GM12878 (cell line): Measurements from ENCODE around the gene DENND4C.

Experiments
- CTCF ChIP-seq, 3 experiments: IDR thresholded peaks in 2 of 3; conservative IDR thresholded peaks in 1 of 3; 2 replicates each; pipeline ENCODE4 v1.5.1; 2011; ENCODE audit warnings: low read depth in 3 of 3, low read length in 3 of 3, mild to moderate bottlenecking in 3 of 3, control low read depth in 2 of 3, moderate library complexity in 2 of 3, inconsistent platforms in 1 of 3, mixed read lengths in 1 of 3; ENCODE audit not compliant: control insufficient read depth in 2 of 3, insufficient read depth in 1 of 3; ENCODE audit errors: extremely low read depth in 1 of 3
- E2F4 ChIP-seq: IDR thresholded peaks from 2 replicates; pipeline ENCODE4 v1.6.1; 2012; ENCODE audit warnings: low read depth, low read length, improper control_type of control experiment
- ETV6 ChIP-seq, 2 experiments: fragments of 450-650 bp in 1 of 2; IDR thresholded peaks in 1 of 2; conservative IDR thresholded peaks in 1 of 2; 2 replicates each; pipeline ENCODE4 v1.6.1; 2014; ENCODE audit warnings: antibody characterized with exemption in 1 of 2, borderline replicate concordance in 1 of 2, low read depth in 1 of 2, mild to moderate bottlenecking in 1 of 2, moderate library complexity in 1 of 2
- NRF1 ChIP-seq: conservative IDR thresholded peaks from 2 replicates; pipeline ENCODE4 v1.6.1; 2011; ENCODE audit warnings: mild to moderate bottlenecking, low read depth, low read length, improper control_type of control experiment
- TF ChIP-seq, protein P1 (sequence below): fragments of 450-650 bp; conservative IDR thresholded peaks from 2 replicates; pipeline ENCODE4 v1.6.1; 2017; ENCODE audit warnings: mild to moderate bottlenecking, moderate library complexity

DNA sequence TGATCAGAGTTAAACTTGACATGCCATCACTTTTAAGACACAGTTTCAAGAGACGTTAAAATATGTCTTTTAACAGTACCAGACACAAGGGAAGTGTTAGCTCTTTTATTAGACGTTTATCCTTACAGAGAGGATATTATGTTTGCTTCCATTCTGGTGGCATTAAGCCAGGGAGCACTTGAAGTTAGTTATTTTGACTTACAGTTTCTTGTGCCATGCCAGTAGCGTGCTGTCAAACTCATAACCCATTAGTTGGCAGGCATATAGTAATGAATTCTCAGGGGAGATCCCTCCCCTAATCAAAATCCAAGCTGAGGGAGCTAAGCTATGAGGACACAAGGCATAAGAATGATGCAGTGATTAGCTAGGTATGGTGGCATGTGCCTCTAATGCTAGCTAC is 83.1 kb downstream of the DENND4C start:
- TF ChIP-seq E2F4 (no peak), CTCF (IDR thresholded peaks at IDR 0.05 in 2 of 3, conservative IDR thresholded peaks at IDR 0.05 in 1 of 3; ENCODE audit: control insufficient read depth in 2 of 3, extremely low read depth in 1 of 3, insufficient read depth in 1 of 3, low read depth in 3 of 3, low read length in 3 of 3) (no peak), NRF1 (no peak), ETV6 (conservative IDR thresholded peaks at IDR 0.05 in 1 of 2, IDR thresholded peaks at IDR 0.05 in 1 of 2; ENCODE audit: borderline replicate concordance in 1 of 2, low read depth in 1 of 2) (no peak)
- TF ChIP-seq, protein P1, sequence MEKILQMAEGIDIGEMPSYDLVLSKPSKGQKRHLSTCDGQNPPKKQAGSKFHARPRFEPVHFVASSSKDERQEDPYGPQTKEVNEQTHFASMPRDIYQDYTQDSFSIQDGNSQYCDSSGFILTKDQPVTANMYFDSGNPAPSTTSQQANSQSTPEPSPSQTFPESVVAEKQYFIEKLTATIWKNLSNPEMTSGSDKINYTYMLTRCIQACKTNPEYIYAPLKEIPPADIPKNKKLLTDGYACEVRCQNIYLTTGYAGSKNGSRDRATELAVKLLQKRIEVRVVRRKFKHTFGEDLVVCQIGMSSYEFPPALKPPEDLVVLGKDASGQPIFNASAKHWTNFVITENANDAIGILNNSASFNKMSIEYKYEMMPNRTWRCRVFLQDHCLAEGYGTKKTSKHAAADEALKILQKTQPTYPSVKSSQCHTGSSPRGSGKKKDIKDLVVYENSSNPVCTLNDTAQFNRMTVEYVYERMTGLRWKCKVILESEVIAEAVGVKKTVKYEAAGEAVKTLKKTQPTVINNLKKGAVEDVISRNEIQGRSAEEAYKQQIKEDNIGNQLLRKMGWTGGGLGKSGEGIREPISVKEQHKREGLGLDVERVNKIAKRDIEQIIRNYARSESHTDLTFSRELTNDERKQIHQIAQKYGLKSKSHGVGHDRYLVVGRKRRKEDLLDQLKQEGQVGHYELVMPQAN, result no peak
